Stomach (tissue), 4 donors: ENCODE measurements around the gene BTBD3.

Source experiments
- EP300 ChIP-seq: sonication (generic); formaldehyde crosslinking; IDR thresholded peaks from one replicate; pipeline ENCODE4 v1.6.1; 2017; ENCODE audit warnings: antibody characterized with exemption
- POLR2A ChIP-seq, 4 donors: fragments of 450-650 bp; IDR thresholded peaks; one replicate each; pipeline ENCODE4 v1.6.1; 2016; ENCODE audit warnings: antibody characterized with exemption in 4 of 4, control low read depth in 2 of 4, mild to moderate bottlenecking in 1 of 4, moderate library complexity in 1 of 4
- POLR2AphosphoS5 ChIP-seq, 3 donors: sonication (generic); formaldehyde crosslinking; IDR thresholded peaks; one replicate each; pipeline ENCODE4 v1.6.1; 2016; ENCODE audit warnings: antibody characterized with exemption in 3 of 3
- TF ChIP-seq, protein P1 (sequence below), 7 experiments: fragments of 450-650 bp in 4 of 7; fragments of 200-600 bp in 3 of 7; sonication (generic) in 3 of 7; IDR thresholded peaks; one replicate each; pipeline ENCODE4 v1.5.1; 2016 to 2019; ENCODE audit warnings: antibody characterized with exemption in 7 of 7, control low read depth in 2 of 7, mild to moderate bottlenecking in 1 of 7

DNA sequence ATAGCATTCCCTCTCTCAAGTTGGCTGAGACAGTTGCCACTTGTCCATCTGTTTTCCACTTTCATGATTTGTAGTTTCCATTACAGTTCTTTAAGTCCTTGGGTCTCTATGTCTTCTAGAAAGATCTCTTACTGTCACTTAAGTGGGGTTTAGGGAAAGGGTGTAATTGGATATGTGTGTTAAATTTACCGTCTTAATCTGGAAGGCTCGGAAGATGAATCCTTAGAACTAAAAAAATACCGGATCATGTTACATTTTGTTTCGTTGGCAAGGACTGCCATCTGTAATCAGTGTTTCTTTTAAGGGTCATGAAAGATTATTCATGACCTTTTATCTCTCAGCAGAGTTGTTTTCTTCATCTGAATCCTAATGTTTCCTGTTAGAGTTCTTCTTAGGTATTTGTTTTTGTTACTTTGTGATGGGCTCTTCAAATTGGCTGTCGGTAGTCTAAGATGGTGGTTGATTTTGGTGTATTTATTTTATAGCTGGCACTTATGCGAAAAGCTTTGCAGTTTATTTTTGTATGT is 21.8 kb upstream of the BTBD3 start:
- TF ChIP-seq, protein P1, sequence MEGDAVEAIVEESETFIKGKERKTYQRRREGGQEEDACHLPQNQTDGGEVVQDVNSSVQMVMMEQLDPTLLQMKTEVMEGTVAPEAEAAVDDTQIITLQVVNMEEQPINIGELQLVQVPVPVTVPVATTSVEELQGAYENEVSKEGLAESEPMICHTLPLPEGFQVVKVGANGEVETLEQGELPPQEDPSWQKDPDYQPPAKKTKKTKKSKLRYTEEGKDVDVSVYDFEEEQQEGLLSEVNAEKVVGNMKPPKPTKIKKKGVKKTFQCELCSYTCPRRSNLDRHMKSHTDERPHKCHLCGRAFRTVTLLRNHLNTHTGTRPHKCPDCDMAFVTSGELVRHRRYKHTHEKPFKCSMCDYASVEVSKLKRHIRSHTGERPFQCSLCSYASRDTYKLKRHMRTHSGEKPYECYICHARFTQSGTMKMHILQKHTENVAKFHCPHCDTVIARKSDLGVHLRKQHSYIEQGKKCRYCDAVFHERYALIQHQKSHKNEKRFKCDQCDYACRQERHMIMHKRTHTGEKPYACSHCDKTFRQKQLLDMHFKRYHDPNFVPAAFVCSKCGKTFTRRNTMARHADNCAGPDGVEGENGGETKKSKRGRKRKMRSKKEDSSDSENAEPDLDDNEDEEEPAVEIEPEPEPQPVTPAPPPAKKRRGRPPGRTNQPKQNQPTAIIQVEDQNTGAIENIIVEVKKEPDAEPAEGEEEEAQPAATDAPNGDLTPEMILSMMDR (IDR thresholded peaks at IDR 0.05) = no peak
- no peak for TF ChIP-seq EP300
- no peak for TF ChIP-seq POLR2A (IDR thresholded peaks at IDR 0.05)
- no peak for TF ChIP-seq POLR2AphosphoS5 (IDR thresholded peaks at IDR 0.05)
